Fibroblast of pulmonary artery (primary cell): ENCODE data around the gene PAX7.

ENCODE experiments used
- DNase-seq: peaks from one replicate; pipeline ENCODE4 v3.0.0-alpha.2; 2010; ENCODE audit warnings: low read depth
- H3K4me3 ChIP-seq: replicated peaks from 2 replicates; pipeline ENCODE4 v1.5.1; 2011; ENCODE audit warnings: low read depth, mild to moderate bottlenecking, control low read depth, low read length, moderate library complexity
- CTCF ChIP-seq: IDR thresholded peaks from 2 replicates; pipeline ENCODE4 v1.5.1; 2011; ENCODE audit warnings: mild to moderate bottlenecking, control low read depth, low read length, inconsistent platforms; ENCODE audit errors: missing control alignments

The PAX7 gene

GRCh38 chr1:18670868-18671225, 40.2 kb downstream of the PAX7 start:
- no peak for TF ChIP-seq CTCF
- DNase-seq, result no peak
- no peak overlapping the region for H3K4me3 ChIP-seq

- no peak for TF ChIP-seq CTCF
- H3K4me3 ChIP-seq, result no peak overlapping the region
- no peak for DNase-seq
Observed at GRCh38 chr1:18673976-18674375, 43.3 kb downstream of the PAX7 start.

- no peak for DNase-seq
- TF ChIP-seq CTCF, result no peak
- no peak overlapping the region for H3K4me3 ChIP-seq
Observed at GRCh38 chr1:18676332-18676781, 45.7 kb downstream of the PAX7 start.

GRCh38 chr1:18681423-18681835, 50.8 kb downstream of the PAX7 start:
- no peak overlapping the region for H3K4me3 ChIP-seq
- peak; percentile 22 for DNase-seq
- peak; percentile 54 for TF ChIP-seq CTCF

- no peak overlapping the region for H3K4me3 ChIP-seq
- DNase-seq, result no peak
- TF ChIP-seq CTCF, result no peak
Observed at GRCh38 chr1:18682375-18682774, 51.7 kb downstream of the PAX7 start.

GRCh38 chr1:18684303-18684702, 53.7 kb downstream of the PAX7 start:
- DNase-seq, result no peak
- H3K4me3 ChIP-seq, result no peak overlapping the region
- no peak for TF ChIP-seq CTCF

- no peak for DNase-seq
- no peak overlapping the region for H3K4me3 ChIP-seq
- TF ChIP-seq CTCF, result no peak
Observed at GRCh38 chr1:18686540-18686939, 55.9 kb downstream of the PAX7 start.
